ENCODE data around the gene LRIG2.

DNA sequence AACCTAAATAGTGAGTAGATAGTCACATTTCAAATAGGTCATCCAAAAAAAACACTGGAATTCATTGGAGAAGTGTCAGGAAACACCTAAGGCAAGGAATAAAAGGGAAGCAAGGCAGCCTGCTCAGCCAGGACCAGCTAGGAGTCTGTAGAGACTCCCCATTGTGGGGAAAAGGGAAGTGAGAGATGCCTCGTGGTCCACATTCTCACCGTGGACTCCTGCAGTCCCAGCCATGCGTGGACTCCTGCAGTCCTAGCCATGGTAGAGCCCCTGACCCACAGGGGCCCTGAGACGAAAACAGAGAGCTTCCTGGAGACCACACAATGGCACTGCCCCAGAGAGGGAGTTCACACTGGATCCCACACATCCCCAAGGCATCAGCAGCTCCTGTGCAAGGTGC is 97.5 kb downstream of the LRIG2 start:
- TF ChIP-seq, protein P1, sequence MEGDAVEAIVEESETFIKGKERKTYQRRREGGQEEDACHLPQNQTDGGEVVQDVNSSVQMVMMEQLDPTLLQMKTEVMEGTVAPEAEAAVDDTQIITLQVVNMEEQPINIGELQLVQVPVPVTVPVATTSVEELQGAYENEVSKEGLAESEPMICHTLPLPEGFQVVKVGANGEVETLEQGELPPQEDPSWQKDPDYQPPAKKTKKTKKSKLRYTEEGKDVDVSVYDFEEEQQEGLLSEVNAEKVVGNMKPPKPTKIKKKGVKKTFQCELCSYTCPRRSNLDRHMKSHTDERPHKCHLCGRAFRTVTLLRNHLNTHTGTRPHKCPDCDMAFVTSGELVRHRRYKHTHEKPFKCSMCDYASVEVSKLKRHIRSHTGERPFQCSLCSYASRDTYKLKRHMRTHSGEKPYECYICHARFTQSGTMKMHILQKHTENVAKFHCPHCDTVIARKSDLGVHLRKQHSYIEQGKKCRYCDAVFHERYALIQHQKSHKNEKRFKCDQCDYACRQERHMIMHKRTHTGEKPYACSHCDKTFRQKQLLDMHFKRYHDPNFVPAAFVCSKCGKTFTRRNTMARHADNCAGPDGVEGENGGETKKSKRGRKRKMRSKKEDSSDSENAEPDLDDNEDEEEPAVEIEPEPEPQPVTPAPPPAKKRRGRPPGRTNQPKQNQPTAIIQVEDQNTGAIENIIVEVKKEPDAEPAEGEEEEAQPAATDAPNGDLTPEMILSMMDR (IDR thresholded peaks at IDR 0.05) = no peak
- TF ChIP-seq ZFX (IDR thresholded peaks at IDR 0.05; ENCODE audit: borderline replicate concordance) = no peak
